ENCODE measurements around the gene DNAL1.

Gene DNAL1

GRCh38 chr14:73612339-73613045, 32.3 kb upstream of the DNAL1 start, which contains the start of gene ACOT6:
Gene ACOT6 (plus strand): TSS chr14:73612517. CDS start chr14:73612572, 55 bp downstream.
- H3K4me3 ChIP-seq (ENCODE audit: control insufficient read depth, low read depth, low read length): peak within 1 kb of the TSS; percentile 59
- TF ChIP-seq CTCF (IDR thresholded peaks at IDR 0.05; ENCODE audit: control insufficient read depth, insufficient read depth, low read depth, low read length, missing control alignments): no peak
- peak; percentile 17 for DNase-seq (ENCODE audit: low read depth)

GRCh38 chr14:73613046-73613383, 31.8 kb upstream of the DNAL1 start:
- TF ChIP-seq CTCF (IDR thresholded peaks at IDR 0.05; ENCODE audit: control insufficient read depth, insufficient read depth, low read depth, low read length, missing control alignments): no peak
- peak overlapping the region; percentile 59 for H3K4me3 ChIP-seq (ENCODE audit: control insufficient read depth, low read depth, low read length)
- no peak for DNase-seq (ENCODE audit: low read depth)

- TF ChIP-seq CTCF (IDR thresholded peaks at IDR 0.05; ENCODE audit: control insufficient read depth, insufficient read depth, low read depth, low read length, missing control alignments): no peak
- H3K4me3 ChIP-seq (ENCODE audit: control insufficient read depth, low read depth, low read length): no peak overlapping the region
- DNase-seq (ENCODE audit: low read depth): no peak
Observed at GRCh38 chr14:73613419-73613963, 31.3 kb upstream of the DNAL1 start.

GRCh38 chr14:73616831-73617230, 28.0 kb upstream of the DNAL1 start:
- no peak overlapping the region for H3K4me3 ChIP-seq (ENCODE audit: control insufficient read depth, low read depth, low read length)
- DNase-seq (ENCODE audit: low read depth): no peak
- TF ChIP-seq CTCF (IDR thresholded peaks at IDR 0.05; ENCODE audit: control insufficient read depth, insufficient read depth, low read depth, low read length, missing control alignments): no peak

- no peak for DNase-seq (ENCODE audit: low read depth)
- no peak overlapping the region for H3K4me3 ChIP-seq (ENCODE audit: control insufficient read depth, low read depth, low read length)
- TF ChIP-seq CTCF (IDR thresholded peaks at IDR 0.05; ENCODE audit: control insufficient read depth, insufficient read depth, low read depth, low read length, missing control alignments): no peak
Observed at GRCh38 chr14:73619524-73619923, 25.3 kb upstream of the DNAL1 start.

- no peak for DNase-seq (ENCODE audit: low read depth)
- no peak for TF ChIP-seq CTCF (IDR thresholded peaks at IDR 0.05; ENCODE audit: control insufficient read depth, insufficient read depth, low read depth, low read length, missing control alignments)
- no peak overlapping the region for H3K4me3 ChIP-seq (ENCODE audit: control insufficient read depth, low read depth, low read length)
Observed at GRCh38 chr14:73620268-73620667, 24.5 kb upstream of the DNAL1 start.

Data from AG09309 (cell line).